Measurements from ENCODE around the gene SLITRK4. TPM values are rescaled to one million over a fixed set of nuclear protein-coding genes. Genes with fewer than 3 reads are reported as not detected.

SLITRK4 gene
- total and polyA plus RNA-seq, 2 of the 4 experiments (the other 2 are of a cell fraction) = not detected

DNA sequence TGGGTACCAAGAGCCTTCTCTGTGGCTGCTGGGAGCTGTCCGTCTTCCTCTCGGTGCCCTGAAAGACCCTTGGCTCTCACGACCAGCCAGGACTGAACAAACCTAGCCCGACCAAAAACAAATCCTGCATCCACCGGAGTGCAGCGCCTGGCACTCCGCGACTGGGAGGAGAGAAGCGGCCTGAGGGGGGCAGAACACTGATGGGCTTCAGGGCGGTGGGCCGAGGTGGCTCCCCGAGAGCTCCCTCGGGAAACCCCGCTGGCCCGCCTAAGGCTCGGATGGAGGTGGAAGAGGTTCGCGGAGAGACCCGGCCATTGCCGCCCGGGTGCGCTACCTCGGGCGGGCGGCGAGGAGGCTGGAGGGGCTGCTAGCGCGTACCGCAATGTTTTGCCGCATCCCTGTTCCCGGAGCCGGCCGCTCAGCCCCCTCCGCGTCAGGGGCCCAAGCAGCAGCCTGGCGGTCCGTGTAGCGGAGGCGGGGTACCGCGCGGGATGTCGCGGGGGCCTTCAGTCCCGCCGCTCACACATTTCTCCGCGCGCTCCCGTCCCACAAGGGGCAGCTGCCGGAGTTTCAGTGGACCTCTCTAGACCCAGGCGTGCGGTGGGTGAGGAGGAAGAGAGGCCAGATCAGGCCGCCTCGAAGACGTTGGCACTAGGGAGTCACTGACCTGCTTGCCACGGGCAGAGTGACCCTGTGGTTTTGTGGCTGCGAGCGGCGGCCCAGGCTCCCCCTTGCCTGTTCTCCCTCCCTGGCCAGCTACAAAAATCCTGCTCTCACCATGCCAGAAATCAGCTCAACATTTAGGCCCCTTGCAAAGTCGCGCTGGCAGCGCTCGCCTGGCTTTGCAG lies 2.2 kb downstream of the SLITRK4 start:
- H2AFZ ChIP-seq (replicated peaks; ENCODE audit: low read length, poor library complexity) = no peak overlapping the region
- no peak overlapping the region for H3K18ac ChIP-seq (ENCODE audit: low read depth, low read length)
- H3K27me3 ChIP-seq (ENCODE audit: control insufficient read depth, insufficient read depth, low read length) = no peaks in the 10 kb centered on the region
- CTCF ChIA-PET = no interaction called here
- no TSS peak for BruUV-seq (replicated peaks)
- H3K9me3 ChIP-seq (ENCODE audit: control insufficient read depth, insufficient read depth, low read length) = peaks cover 9% of the 10 kb centered on the region; the same call in 1 of the 2 replicates
- H3K56ac ChIP-seq (ENCODE audit: extremely low read depth, insufficient read depth, low read length) = no peak overlapping the region
- no peak overlapping the region for H3K4me3 ChIP-seq (ENCODE audit: insufficient read depth, low read depth, low read length)
- H3K36me3 ChIP-seq (ENCODE audit: control insufficient read depth, insufficient read depth, low read length) = no peaks in the 10 kb centered on the region
- no peak overlapping the region for H3K4me2 ChIP-seq (ENCODE audit: low read depth, low read length)
- no peak overlapping the region for H4K8ac ChIP-seq (ENCODE audit: low read depth in 2 of 2, low read length in 2 of 2)
- H3K9me1 ChIP-seq (ENCODE audit: insufficient read depth, low read length) = no peaks in the 10 kb centered on the region
- H2BK20ac ChIP-seq (ENCODE audit: low read depth, low read length) = no peak overlapping the region
- H3K9ac ChIP-seq (ENCODE audit: low read depth, low read length) = no peak overlapping the region
- no peak overlapping the region for H2BK5ac ChIP-seq (ENCODE audit: low read depth, low read length, poor library complexity, severe bottlenecking)
- no peak overlapping the region for H2AK9ac ChIP-seq (replicated peaks; ENCODE audit: low read depth, low read length, poor library complexity)
- H2BK15ac ChIP-seq (ENCODE audit: low read depth, low read length) = no peak overlapping the region
- no peak overlapping the region for H4K91ac ChIP-seq (ENCODE audit: insufficient read depth, low read depth, low read length)
- no peak overlapping the region for H3K14ac ChIP-seq (replicated peaks; ENCODE audit: low read depth, low read length)
- H3K23ac ChIP-seq (ENCODE audit: low read depth, low read length) = no peak overlapping the region
- H3K27ac ChIP-seq (ENCODE audit: insufficient read depth, low read length) = no peak overlapping the region
- H3K4ac ChIP-seq (ENCODE audit: low read depth, low read length) = no peak overlapping the region
- no peak for ATAC-seq (ENCODE audit: low read depth)
- POLR2A ChIA-PET (ENCODE audit: unreplicated experiment) = no interaction called here
- H4K20me1 ChIP-seq (ENCODE audit: insufficient read depth, low read length) = no peaks in the 10 kb centered on the region
- dilution Hi-C loops (cut with HindIII; ENCODE audit: low sequenced_read_pairs, unreplicated experiment) (no loop called here), in situ Hi-C loops (cut with MboI; ENCODE audit: low sequenced_read_pairs) (no loop called here), intact Hi-C loops (cut with micrococcal nuclease) (no loop called here)
- DNase-seq = no peak
- H2AK5ac ChIP-seq (ENCODE audit: low read depth, low read length) = no peak overlapping the region
- 34% methylated on average over 21 of the region's 64 CpGs; no CpG with 5 or more reads in 1 of the 2 experiments for WGBS, 2 experiments (ENCODE audit: extremely low coverage in 2 of 2, insufficient read length in 1 of 2)
- H2BK120ac ChIP-seq (ENCODE audit: low read depth, low read length) = no peak overlapping the region
- H4K5ac ChIP-seq (ENCODE audit: low read depth, low read length) = no peak overlapping the region
- H3K79me1 ChIP-seq (ENCODE audit: low read depth in 1 of 2, low read length in 2 of 2) = no peaks in the 10 kb centered on the region
- TF ChIP-seq RAD21 (IDR thresholded peaks at IDR 0.05; ENCODE audit: low read length) (no peak), USF2 (IDR thresholded peaks at IDR 0.05; ENCODE audit: low read depth, low read length) (no peak), MAFK (IDR thresholded peaks at IDR 0.05; ENCODE audit: low read depth, low read length) (no peak), RFX5 (IDR thresholded peaks at IDR 0.05; ENCODE audit: low read depth, low read length) (no peak), CTCF (conservative IDR thresholded peaks at IDR 0.05; ENCODE audit: low read depth, low read length) (no peak), NFE2L2 (IDR thresholded peaks at IDR 0.05; ENCODE audit: low read depth, low read length) (no peak), BHLHE40 (IDR thresholded peaks at IDR 0.05; ENCODE audit: low read depth, low read length) (no peak), RCOR1 (IDR thresholded peaks at IDR 0.05; ENCODE audit: insufficient replicate concordance, low read length) (no peak)
- no peaks in the 10 kb centered on the region for H3K4me1 ChIP-seq (ENCODE audit: control insufficient read depth, insufficient read depth, low read length)

All from IMR-90 (cell line).